ENCODE data around the gene KCNH1. TPM values are rescaled to one million over a fixed set of nuclear protein-coding genes. Genes with fewer than 3 reads are reported as not detected.

Gene KCNH1
- total RNA-seq, 4 donors from 2014 or later: 0.29 to 0.67 (median 0.38) TPM

- Histone ChIP-seq H3K27me3 (no peaks in the 10 kb centered on the region), H3K4me1 (no peaks in the 10 kb centered on the region), H3K4me3 (no peak overlapping the region), H3K9me3 (no peaks in the 10 kb centered on the region), H3K36me3 (no peaks in the 10 kb centered on the region), H3K27ac (no peak overlapping the region)
- DNase-seq: no peak
- TF ChIP-seq POLR2A (IDR thresholded peaks at IDR 0.05) (no peak), CTCF (IDR thresholded peaks at IDR 0.05 in 4 of 5, conservative IDR thresholded peaks at IDR 0.05 in 1 of 5) (no peak)
- no peak for ATAC-seq
- in situ Hi-C loops (cut with MboI; ENCODE audit: low sequenced_read_pairs in 4 of 4): no loop called here
- intact Hi-C loops (cut with DNase I; ENCODE audit: low total_unique reads): no loop called here
Measured at GRCh38 chr1:211114446-211114845, 19.5 kb downstream of the KCNH1 start.

DNA sequence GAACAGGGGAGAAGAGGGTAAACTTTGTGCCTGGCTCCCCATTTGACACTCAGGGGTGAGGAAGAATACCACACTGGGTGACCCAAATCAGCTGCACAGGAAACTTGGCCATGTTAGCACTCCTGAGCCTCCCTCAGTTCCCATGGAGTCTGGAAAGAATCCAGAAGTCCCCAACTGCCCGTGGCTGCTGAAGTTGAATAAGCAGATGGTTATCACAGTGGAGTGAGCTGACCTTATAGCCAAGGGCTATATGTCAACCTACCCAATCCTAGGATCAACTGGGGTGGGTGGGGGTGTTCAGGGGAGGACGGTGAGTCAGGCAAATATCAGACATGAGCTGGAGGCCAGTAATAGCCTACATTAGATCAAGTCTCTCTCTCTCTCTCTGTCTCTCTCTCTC, 20.4 kb downstream of the KCNH1 start:
- Histone ChIP-seq H3K36me3 (no peaks in the 10 kb centered on the region), H3K9me3 (no peaks in the 10 kb centered on the region), H3K27me3 (no peaks in the 10 kb centered on the region), H3K27ac (no peak overlapping the region), H3K4me1 (no peaks in the 10 kb centered on the region), H3K4me3 (no peak overlapping the region)
- ATAC-seq (no peak), DNase-seq (no peak)
- intact Hi-C loops (cut with DNase I; ENCODE audit: low total_unique reads) (no loop called here), in situ Hi-C loops (cut with MboI; ENCODE audit: low sequenced_read_pairs in 4 of 4) (no loop called here)
- TF ChIP-seq CTCF (IDR thresholded peaks at IDR 0.05 in 4 of 5, conservative IDR thresholded peaks at IDR 0.05 in 1 of 5): no peak
- TF ChIP-seq POLR2A (IDR thresholded peaks at IDR 0.05): no peak

DNA sequence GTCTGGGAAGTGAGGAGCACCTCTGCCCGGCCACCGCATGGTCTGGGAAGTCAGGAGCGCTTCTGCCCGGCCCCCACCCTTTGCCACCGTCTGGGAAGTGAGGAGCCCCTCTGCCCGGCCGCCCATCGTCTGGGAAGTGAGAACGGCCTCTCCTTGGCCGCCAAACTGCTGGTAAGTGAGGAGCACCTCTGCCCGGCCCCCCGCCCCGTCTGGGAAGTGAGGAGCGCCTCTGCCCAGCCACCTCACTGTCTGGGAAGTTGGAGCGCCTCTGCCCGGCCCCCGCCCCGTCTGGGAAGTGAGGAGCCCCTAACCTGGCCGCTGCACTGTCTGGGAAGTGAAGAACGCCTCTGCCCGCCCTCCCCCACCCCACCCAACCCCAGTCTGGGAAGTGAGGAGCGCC, 22.6 kb downstream of the KCNH1 start:
- DNase-seq: no peak
- TF ChIP-seq CTCF (IDR thresholded peaks at IDR 0.05 in 4 of 5, conservative IDR thresholded peaks at IDR 0.05 in 1 of 5) (no peak), POLR2A (IDR thresholded peaks at IDR 0.05) (no peak)
- no peaks in the 10 kb centered on the region for H3K4me1 ChIP-seq
- ATAC-seq: no peak
- H3K9me3 ChIP-seq: no peaks in the 10 kb centered on the region
- in situ Hi-C loops (cut with MboI; ENCODE audit: low sequenced_read_pairs in 4 of 4): no loop called here
- no peak overlapping the region for H3K4me3 ChIP-seq
- H3K27ac ChIP-seq: no peak overlapping the region
- intact Hi-C loops (cut with DNase I; ENCODE audit: low total_unique reads): no loop called here
- H3K36me3 ChIP-seq: no peaks in the 10 kb centered on the region
- H3K27me3 ChIP-seq: no peaks in the 10 kb centered on the region

DNA sequence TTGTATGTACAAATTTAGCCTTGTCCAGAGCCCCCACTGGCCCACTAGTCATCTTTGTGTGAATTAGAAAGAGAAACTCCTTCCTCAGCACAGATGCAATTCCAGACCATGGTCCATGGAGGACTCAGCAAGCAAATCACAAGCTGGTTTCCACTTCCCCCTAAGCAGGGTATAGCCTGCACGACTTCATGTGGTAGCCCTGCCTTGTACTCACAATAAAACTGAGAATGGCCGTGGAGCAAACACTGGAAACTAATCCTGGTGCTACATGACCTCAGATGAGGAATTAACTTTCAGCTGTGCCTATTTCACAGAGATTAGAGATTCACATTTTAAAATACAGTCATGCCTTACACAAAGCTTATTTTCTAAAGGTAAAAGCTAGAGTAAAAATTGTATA, 32.5 kb downstream of the KCNH1 start:
- Histone ChIP-seq H3K4me3 (no peak overlapping the region), H3K4me1 (no peaks in the 10 kb centered on the region), H3K27ac (no peak overlapping the region), H3K27me3 (no peaks in the 10 kb centered on the region), H3K36me3 (no peaks in the 10 kb centered on the region), H3K9me3 (no peaks in the 10 kb centered on the region)
- in situ Hi-C loops (cut with MboI; ENCODE audit: low sequenced_read_pairs in 4 of 4) (no loop called here), intact Hi-C loops (cut with DNase I; ENCODE audit: low total_unique reads) (no loop called here)
- ATAC-seq (no peak), DNase-seq (no peak)
- TF ChIP-seq POLR2A (IDR thresholded peaks at IDR 0.05) (no peak), CTCF (IDR thresholded peaks at IDR 0.05 in 4 of 5, conservative IDR thresholded peaks at IDR 0.05 in 1 of 5) (no peak)

- intact Hi-C loops (cut with DNase I; ENCODE audit: low total_unique reads): no loop called here
- no peaks in the 10 kb centered on the region for H3K4me1 ChIP-seq
- H3K9me3 ChIP-seq: no peaks in the 10 kb centered on the region
- no peak for ATAC-seq
- no peaks in the 10 kb centered on the region for H3K36me3 ChIP-seq
- no peak overlapping the region for H3K4me3 ChIP-seq
- TF ChIP-seq CTCF (IDR thresholded peaks at IDR 0.05 in 4 of 5, conservative IDR thresholded peaks at IDR 0.05 in 1 of 5): no peak
- no peak for TF ChIP-seq POLR2A (IDR thresholded peaks at IDR 0.05)
- no peak for DNase-seq
- H3K27me3 ChIP-seq: no peaks in the 10 kb centered on the region
- H3K27ac ChIP-seq: no peak overlapping the region
- in situ Hi-C loops (cut with MboI; ENCODE audit: low sequenced_read_pairs in 4 of 4): no loop called here
Measured at GRCh38 chr1:211099393-211099792, 34.6 kb downstream of the KCNH1 start.
